K562 (cell line): ENCODE measurements around the gene IL1RL1. TPM values are rescaled to one million over a fixed set of nuclear protein-coding genes. Genes with fewer than 3 reads are reported as not detected.
A peak's percentile ranks its signal among the peaks of the same experiment; 100 is the strongest.

ENCODE experiments used
- ATAC-seq: fragments of 200-7000 bp; cut with Tn5 transposase; 3 replicates; pipeline ENCODE4 v1.9.1; 2020; ENCODE audit warnings: moderate library complexity
- BruUV-seq: library from RNA; stranded (reverse); fragments of 400-500 nt; replicated peaks from 2 replicates; lab custom pipeline; 2021; lab: Mats Ljungman, UMichigan
- CTCF ChIA-PET: fragments of 300-600 bp; formaldehyde crosslinking; extraction: SDS; loops from one replicate; lab custom pipeline; 2021; ENCODE audit warnings: low intra/inter-chr PET ratio; lab: Yijun Ruan, JAX
- POLR2A ChIA-PET: fragments of 300-600, 350-650 bp; sonication (Branson Sonifier 250); formaldehyde crosslinking; extraction: SDS; loops from one replicate; lab custom pipeline; 2021; ENCODE audit warnings: antibody characterized with exemption, inconsistent platforms; lab: Yijun Ruan, JAX
- DNase-seq, 4 experiments: peaks; one replicate each; pipeline versions ENCODE4 v3.0.0 to v3.0.0-alpha.2; 2011 to 2018; ENCODE audit warnings: low spot score in 3 of 4, mixed read lengths in 3 of 4; ENCODE audit errors: extremely low read depth in 1 of 4
- FAIRE-seq: peaks from 2 replicates; lab custom pipeline; 2011; peaks lifted over from hg19 to GRCh38; lab: Jason Lieb, UNC
- H2AFZ ChIP-seq: 2 replicates; pipeline ENCODE4 v1.6.0; 2011; ENCODE audit warnings: low read depth, low read length, control low read depth, inconsistent platforms
- H3K27ac ChIP-seq: fragments of 200-600 bp; 3 replicates; pipeline ENCODE4 v1.8.0; 2011; ENCODE audit warnings: low read depth, mild to moderate bottlenecking, control low read depth, inconsistent platforms, low read length, moderate library complexity, mixed read lengths; ENCODE audit errors: extremely low read depth
- H3K27me3 ChIP-seq, 2 experiments: fragments of 300-600 bp in 1 of 2; 2 replicates in 1 of 2; 3 replicates in 1 of 2; pipeline versions ENCODE4 v1.6.0 to v1.8.0; 2011; ENCODE audit warnings: inconsistent platforms in 2 of 2, low read length in 2 of 2, mild to moderate bottlenecking in 1 of 2, mixed read lengths in 1 of 2, moderate library complexity in 1 of 2; ENCODE audit not compliant: control insufficient read depth in 2 of 2, insufficient read depth in 2 of 2
- H3K36me3 ChIP-seq: fragments of 300-600 bp; 3 replicates; pipeline ENCODE4 v1.8.0; 2011; ENCODE audit warnings: mild to moderate bottlenecking, low read length, inconsistent platforms; ENCODE audit not compliant: control insufficient read depth, insufficient read depth
- H3K4me1 ChIP-seq, 2 experiments: fragments of 200-600 bp in 1 of 2; replicated peaks in 1 of 2; 2 replicates in 1 of 2; 3 replicates in 1 of 2; pipeline versions ENCODE4 v1.5.1 to v1.8.0; 2011; ENCODE audit warnings: inconsistent platforms in 2 of 2, low read length in 2 of 2, mild to moderate bottlenecking in 1 of 2, mixed read lengths in 1 of 2, moderate library complexity in 1 of 2; ENCODE audit not compliant: control insufficient read depth in 2 of 2, insufficient read depth in 2 of 2
- H3K4me2 ChIP-seq: 2 replicates; pipeline ENCODE4 v1.6.1; 2011; ENCODE audit warnings: low read length, control low read depth, inconsistent platforms, mixed read lengths; ENCODE audit not compliant: insufficient read depth
- H3K4me3 ChIP-seq: fragments of 200-600 bp; sonication (generic), shearing (Covaris generic); 2 replicates; pipeline ENCODE4 v1.5.1; 2016; ENCODE audit warnings: control low read depth, inconsistent platforms
- H3K79me2 ChIP-seq: fragments of 200-600 bp; 3 replicates; pipeline ENCODE4 v1.8.0; 2011; ENCODE audit warnings: low read length, inconsistent platforms; ENCODE audit not compliant: control insufficient read depth, insufficient read depth
- H3K9ac ChIP-seq, 2 experiments: 2 replicates each; pipeline versions ENCODE4 v1.6.0 to v1.6.1; 2011; ENCODE audit warnings: low read depth in 2 of 2, low read length in 2 of 2, control low read depth in 1 of 2, inconsistent platforms in 1 of 2, mild to moderate bottlenecking in 1 of 2, mixed read lengths in 1 of 2; ENCODE audit not compliant: insufficient read depth in 1 of 2
- H3K9me1 ChIP-seq: one replicate; pipeline ENCODE4 v1.6.0; 2011; ENCODE audit warnings: inconsistent platforms, mild to moderate bottlenecking, low read length, moderate library complexity; ENCODE audit not compliant: control insufficient read depth, insufficient read depth
- H3K9me3 ChIP-seq: replicated peaks from 2 replicates; pipeline ENCODE4 v1.5.1; 2011; ENCODE audit warnings: low read depth, low read length, inconsistent platforms; ENCODE audit not compliant: control insufficient read depth, insufficient read depth
- H4K20me1 ChIP-seq: replicated peaks from 2 replicates; pipeline ENCODE4 v1.6.1; 2011; ENCODE audit warnings: low read length, inconsistent platforms, mixed read lengths; ENCODE audit not compliant: control insufficient read depth, insufficient read depth
- FOXA3 ChIP-seq, 2 experiments: fragments of 450-650 bp in 1 of 2; sonication (generic) in 1 of 2; formaldehyde crosslinking; IDR thresholded peaks in 1 of 2; conservative IDR thresholded peaks in 1 of 2; 2 replicates each; pipeline versions ENCODE4 v1.4.0 to v1.8.0; 2020 to 2022; ENCODE audit warnings: mild to moderate bottlenecking in 2 of 2, missing genetic modification reagents in 1 of 2
- WGBS: fragments of 100-300 bp; shearing (Covaris generic); methylation state at CpG from one replicate; pipeline ENCODE4 v1.1.6; 2016; ENCODE audit warnings: low coverage, mixed read lengths; ENCODE audit not compliant: insufficient coverage; ENCODE audit errors: missing lambda C conversion rate; 5-methylcytosine and 5-hydroxymethylcytosine counted together
- in situ Hi-C: fragments of 300-500 bp; cut with MboI; formaldehyde crosslinking; loops from 4 replicates; pipeline ENCODE4 v1.15.0; 2018; ENCODE audit warnings: inconsistent platforms, mixed read lengths
- intact Hi-C: fragments of 100-400 bp; cut with micrococcal nuclease; formaldehyde crosslinking; loops from 2 replicates; pipeline ENCODE4 v1.14.2; 2022
- polyA plus RNA-seq, 8 experiments: library from polyadenylated mRNA; depleted of rRNA in 4 of 8; stranded (reverse) in 5 of 8; unstranded in 3 of 8; fragments of >200 nt; fragmentation: Nextera tagmentation in 2 of 8; fragmentation: Illumina TruSeq in 1 of 8; extraction: Ambion mirVana in 2 of 8; extraction: Trizol in 1 of 8; gene quantifications; 2 replicates each; pipeline versions ENCODE4 v1.2.1 to v1.2.3, GENCODE V29; 2011 to 2014; ENCODE audit warnings: inconsistent platforms in 1 of 8, missing spikeins in 1 of 8
- total RNA-seq, 7 experiments: library from RNA; depleted of rRNA in 6 of 7; stranded (reverse); fragments of >200 nt in 6 of 7; fragmentation: Illumina TruSeq in 2 of 7; extraction: Trizol in 2 of 7; gene quantifications; 2 replicates each; pipeline versions ENCODE4 v1.2.1 to v1.2.3, GENCODE V29; 2011 to 2021; ENCODE audit warnings: low replicate concordance in 1 of 7
- TF ChIP-seq, protein P1 (sequence below): sonication (generic); formaldehyde crosslinking; IDR thresholded peaks from 2 replicates; pipeline ENCODE4 v1.5.0; 2020; ENCODE audit warnings: missing genetic modification reagents
- TF ChIP-seq, protein P2 (sequence below): fragments of 250-450 bp; sonication (Bioruptor Pico); IDR thresholded peaks from 2 replicates; pipeline ENCODE4 v1.4.0; 2020

Gene IL1RL1
- total and polyA plus RNA-seq, 9 of the 15 experiments (the other 6 are each of a cell fraction or from before 2014, with no cell fraction given) = 0.06 to 3.3 (median 0.59) TPM

DNA sequence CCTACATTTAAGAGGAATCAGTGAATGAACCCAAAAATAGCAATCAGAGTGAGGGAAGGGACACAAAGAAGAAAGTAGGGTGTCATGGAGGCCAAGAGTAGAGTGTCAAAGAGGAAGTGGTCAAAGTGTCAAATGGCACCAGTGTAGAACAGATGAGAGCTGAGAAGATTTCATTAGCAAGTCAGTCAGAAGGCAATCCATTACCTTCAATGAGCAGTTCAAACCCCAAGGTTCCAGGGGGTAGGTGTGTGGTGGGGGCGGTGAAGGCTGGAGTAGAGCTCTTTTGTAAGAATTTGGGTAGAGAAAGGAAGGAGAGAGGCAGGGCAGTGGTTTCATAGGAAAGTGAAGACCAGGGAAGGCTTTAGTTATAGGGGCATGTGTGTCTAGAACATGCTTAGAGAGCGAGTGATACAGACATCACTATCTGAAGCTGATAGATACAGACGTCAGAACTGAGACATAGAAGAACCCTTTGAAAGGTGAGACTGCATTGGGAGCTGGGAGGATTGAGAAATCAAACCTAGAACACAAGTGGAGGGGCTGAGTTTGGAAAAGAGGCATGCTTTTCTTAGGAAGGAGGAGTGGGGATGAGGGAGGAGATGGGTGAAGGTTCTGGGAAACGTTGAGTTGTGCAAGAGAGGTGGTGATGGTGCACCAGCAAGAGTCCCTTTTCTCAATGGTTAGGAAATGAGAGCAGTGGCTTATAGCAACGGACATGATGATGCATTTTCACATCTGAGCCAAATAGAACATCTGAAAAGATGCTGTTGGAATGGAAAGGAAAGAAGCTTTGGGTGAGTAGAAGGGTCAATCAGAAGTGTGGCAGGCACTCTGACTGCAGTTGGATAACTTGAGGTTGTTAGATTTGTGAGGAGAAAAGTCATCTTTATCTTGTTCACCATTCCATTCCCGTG is 48.9 kb upstream of the IL1RL1 start (continued):
- TF ChIP-seq, protein P1, sequence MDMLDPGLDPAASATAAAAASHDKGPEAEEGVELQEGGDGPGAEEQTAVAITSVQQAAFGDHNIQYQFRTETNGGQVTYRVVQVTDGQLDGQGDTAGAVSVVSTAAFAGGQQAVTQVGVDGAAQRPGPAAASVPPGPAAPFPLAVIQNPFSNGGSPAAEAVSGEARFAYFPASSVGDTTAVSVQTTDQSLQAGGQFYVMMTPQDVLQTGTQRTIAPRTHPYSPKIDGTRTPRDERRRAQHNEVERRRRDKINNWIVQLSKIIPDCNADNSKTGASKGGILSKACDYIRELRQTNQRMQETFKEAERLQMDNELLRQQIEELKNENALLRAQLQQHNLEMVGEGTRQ (CRISPR knock-in tag) = no peak

DNA sequence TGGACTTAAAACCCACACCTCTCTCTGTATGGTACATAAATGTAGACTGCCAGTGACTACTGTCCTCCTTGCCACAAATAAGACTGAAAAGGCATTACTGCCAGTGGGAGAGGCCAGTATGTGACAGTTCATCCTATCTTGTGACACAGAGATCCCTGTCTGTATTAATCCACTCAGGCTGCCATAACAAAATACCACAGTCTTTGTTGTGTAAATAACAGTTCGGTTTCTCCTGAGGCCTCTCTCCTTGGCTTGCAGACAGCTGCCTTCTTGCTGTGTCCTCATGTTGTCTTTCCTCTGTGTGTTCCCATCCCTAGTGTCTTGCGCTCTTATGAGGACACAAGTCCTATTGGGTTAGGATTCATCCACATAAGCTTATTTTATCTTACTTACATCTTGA is 46.4 kb upstream of the IL1RL1 start:
- WGBS = 35% methylated on average over 2 of the region's 2 CpGs
- BruUV-seq = no TSS peak
- Histone ChIP-seq H3K79me2 (no peaks in the 10 kb centered on the region), H3K36me3 (no peaks in the 10 kb centered on the region), H3K9ac (no peak overlapping the region), H3K27me3 (peaks cover 0 to 17% of the 10 kb centered on the region in 2 experiments; a peak in 3 of 5 replicates), H3K4me3 (no peak overlapping the region), H2AFZ (no peak overlapping the region), H3K4me1 (no peaks in the 10 kb centered on the region; a peak in 1 of 5 replicates), H4K20me1 (no peaks in the 10 kb centered on the region), H3K27ac (no peak overlapping the region), H3K9me1 (no peaks in the 10 kb centered on the region), H3K9me3 (no peaks in the 10 kb centered on the region), H3K4me2 (no peak overlapping the region)
- in situ Hi-C loops = no loop called here
- FAIRE-seq (no peak), DNase-seq (no peak), ATAC-seq (no peak)
- ChIA-PET CTCF (no interaction called here), POLR2A (no interaction called here)
- intact Hi-C loops = no loop called here
- TF ChIP-seq FOXA3 (CRISPR knock-in tag; conservative IDR thresholded peaks at IDR 0.05 in 1 of 2, IDR thresholded peaks at IDR 0.05 in 1 of 2) = peak in 1 of 2 experiments; percentile 60; a peak in 1 of 4 replicates
- TF ChIP-seq, protein P2, sequence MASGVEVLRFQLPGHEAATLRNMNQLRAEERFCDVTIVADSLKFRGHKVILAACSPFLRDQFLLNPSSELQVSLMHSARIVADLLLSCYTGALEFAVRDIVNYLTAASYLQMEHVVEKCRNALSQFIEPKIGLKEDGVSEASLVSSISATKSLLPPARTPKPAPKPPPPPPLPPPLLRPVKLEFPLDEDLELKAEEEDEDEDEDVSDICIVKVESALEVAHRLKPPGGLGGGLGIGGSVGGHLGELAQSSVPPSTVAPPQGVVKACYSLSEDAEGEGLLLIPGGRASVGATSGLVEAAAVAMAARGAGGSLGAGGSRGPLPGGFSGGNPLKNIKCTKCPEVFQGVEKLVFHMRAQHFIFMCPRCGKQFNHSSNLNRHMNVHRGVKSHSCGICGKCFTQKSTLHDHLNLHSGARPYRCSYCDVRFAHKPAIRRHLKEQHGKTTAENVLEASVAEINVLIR = no peak
- TF ChIP-seq, all 486 proteins: peak for 1
